Gastrocnemius medialis (tissue), 4 donors: Measurements from ENCODE around the gene CARMIL3.

Source experiments
- CTCF ChIP-seq, 5 experiments: fragments of 450-650 bp in 3 of 5; fragments of 200-600 bp in 2 of 5; sonication (generic) in 2 of 5; IDR thresholded peaks in 4 of 5; conservative IDR thresholded peaks in 1 of 5; 1 replicate in 4 of 5; 2 replicates in 1 of 5; pipeline ENCODE4 v1.5.1; 2016 to 2019; ENCODE audit warnings: antibody characterized with exemption in 5 of 5, mild to moderate bottlenecking in 3 of 5, moderate library complexity in 3 of 5
- POLR2A ChIP-seq, 2 donors: fragments of 450-650 bp; IDR thresholded peaks; one replicate each; pipeline ENCODE4 v1.6.1; 2017; ENCODE audit warnings: antibody characterized with exemption in 2 of 2, mild to moderate bottlenecking in 2 of 2, moderate library complexity in 2 of 2

DNA sequence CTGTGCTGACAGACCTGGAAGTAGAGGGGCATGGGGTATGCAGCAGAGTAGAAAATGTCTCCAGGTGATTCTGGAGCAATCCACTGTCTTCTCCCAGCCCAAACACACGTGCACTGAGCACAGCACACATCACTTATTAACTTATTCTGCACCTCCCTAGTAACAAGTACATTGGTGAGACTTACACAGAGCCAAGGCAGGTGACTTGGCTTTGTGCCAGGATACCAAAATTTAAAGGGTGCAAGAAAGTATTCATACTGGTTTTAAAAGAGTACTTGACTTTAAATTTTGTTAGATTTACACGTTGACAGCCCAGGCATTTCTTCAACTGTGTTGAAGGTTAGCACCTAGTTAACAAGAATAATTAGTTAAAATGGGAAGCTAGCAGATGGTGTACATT lies 11.1 kb upstream of the CARMIL3 start:
- TF ChIP-seq CTCF (IDR thresholded peaks at IDR 0.05 in 4 of 5, conservative IDR thresholded peaks at IDR 0.05 in 1 of 5) = no peak
- no peak for TF ChIP-seq POLR2A (IDR thresholded peaks at IDR 0.05)
